ENCODE data around the gene NID2.

GRCh38 chr14:52049721-52050588 lies 18.9 kb downstream of the NID2 start:
- TF ChIP-seq CTCF (IDR thresholded peaks at IDR 0.05) (no peak), IRF3 (IDR thresholded peaks at IDR 0.05; ENCODE audit: low read depth, low read length) (no peak), TEAD4 (IDR thresholded peaks at IDR 0.05; ENCODE audit: borderline replicate concordance, insufficient read depth) (no peak), RFX5 (IDR thresholded peaks at IDR 0.05; ENCODE audit: low read length) (no peak), REST (IDR thresholded peaks at IDR 0.05; ENCODE audit: low read depth, low read length) (no peak), YY1 (IDR thresholded peaks at IDR 0.05; ENCODE audit: low read depth) (no peak)

Measured in SK-N-SH (cell line).